ENCODE results near the gene MYH14. TPM values are rescaled to one million over a fixed set of nuclear protein-coding genes. Genes with fewer than 3 reads are reported as not detected.

MYH14 gene
- total RNA-seq, 6 donors from 2014 or later = 145 to 351 (median 208) TPM

DNA sequence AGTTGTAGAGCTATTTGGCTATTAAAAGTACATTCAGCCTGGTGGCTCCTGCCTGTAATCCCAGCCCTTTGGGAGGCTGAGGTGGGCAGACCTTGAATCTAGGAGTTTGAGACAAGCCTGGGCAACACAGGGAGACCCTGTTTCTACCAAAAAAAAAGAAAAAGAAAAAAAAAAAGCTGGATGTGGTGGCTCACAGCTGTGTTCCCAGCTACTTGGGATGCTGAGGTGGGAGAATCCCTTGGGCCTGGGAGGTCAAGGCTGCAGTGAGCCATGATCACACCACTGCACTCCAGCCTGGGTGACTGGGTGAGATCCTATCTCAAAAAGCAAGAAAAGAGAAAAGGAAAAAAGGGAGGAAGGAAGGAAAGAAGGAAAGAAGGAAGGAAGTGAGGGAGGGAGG lies 30.7 kb upstream of the MYH14 start:
- Histone ChIP-seq H3K9me3 (no peaks in the 10 kb centered on the region), H3K27me3 (no peaks in the 10 kb centered on the region), H3K36me3 (no peaks in the 10 kb centered on the region), H3K4me1 (no peaks in the 10 kb centered on the region), H3K27ac (peak overlapping the region in 1 of 4 donors; percentile 37), H3K4me3 (no peak overlapping the region)
- TF ChIP-seq, protein P1, sequence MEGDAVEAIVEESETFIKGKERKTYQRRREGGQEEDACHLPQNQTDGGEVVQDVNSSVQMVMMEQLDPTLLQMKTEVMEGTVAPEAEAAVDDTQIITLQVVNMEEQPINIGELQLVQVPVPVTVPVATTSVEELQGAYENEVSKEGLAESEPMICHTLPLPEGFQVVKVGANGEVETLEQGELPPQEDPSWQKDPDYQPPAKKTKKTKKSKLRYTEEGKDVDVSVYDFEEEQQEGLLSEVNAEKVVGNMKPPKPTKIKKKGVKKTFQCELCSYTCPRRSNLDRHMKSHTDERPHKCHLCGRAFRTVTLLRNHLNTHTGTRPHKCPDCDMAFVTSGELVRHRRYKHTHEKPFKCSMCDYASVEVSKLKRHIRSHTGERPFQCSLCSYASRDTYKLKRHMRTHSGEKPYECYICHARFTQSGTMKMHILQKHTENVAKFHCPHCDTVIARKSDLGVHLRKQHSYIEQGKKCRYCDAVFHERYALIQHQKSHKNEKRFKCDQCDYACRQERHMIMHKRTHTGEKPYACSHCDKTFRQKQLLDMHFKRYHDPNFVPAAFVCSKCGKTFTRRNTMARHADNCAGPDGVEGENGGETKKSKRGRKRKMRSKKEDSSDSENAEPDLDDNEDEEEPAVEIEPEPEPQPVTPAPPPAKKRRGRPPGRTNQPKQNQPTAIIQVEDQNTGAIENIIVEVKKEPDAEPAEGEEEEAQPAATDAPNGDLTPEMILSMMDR (IDR thresholded peaks at IDR 0.05) = no peak
- TF ChIP-seq POLR2A (IDR thresholded peaks at IDR 0.05) = no peak
- TF ChIP-seq POLR2AphosphoS5 (IDR thresholded peaks at IDR 0.05) = no peak
- no peak for TF ChIP-seq EP300 (IDR thresholded peaks at IDR 0.05)
- ATAC-seq (ENCODE audit: low FRiP score in 2 of 2) (no peak), DNase-seq (no peak)

GRCh38 chr19:50173127-50173526 lies 30.3 kb upstream of the MYH14 start:
- Histone ChIP-seq H3K4me1 (no peaks in the 10 kb centered on the region), H3K4me3 (no peak overlapping the region), H3K36me3 (no peaks in the 10 kb centered on the region), H3K27me3 (no peaks in the 10 kb centered on the region), H3K9me3 (no peaks in the 10 kb centered on the region), H3K27ac (peak overlapping the region in 2 of 4 donors; percentile 11 to 52)
- TF ChIP-seq EP300 (IDR thresholded peaks at IDR 0.05) (peak in 1 of 4 donors; percentile 26), POLR2AphosphoS5 (IDR thresholded peaks at IDR 0.05) (no peak)
- DNase-seq (no peak), ATAC-seq (ENCODE audit: low FRiP score in 2 of 2) (no peak)
- WGBS, 2 donors = 32 to 62% methylated on average over 8 of the region's 8 CpGs

DNA sequence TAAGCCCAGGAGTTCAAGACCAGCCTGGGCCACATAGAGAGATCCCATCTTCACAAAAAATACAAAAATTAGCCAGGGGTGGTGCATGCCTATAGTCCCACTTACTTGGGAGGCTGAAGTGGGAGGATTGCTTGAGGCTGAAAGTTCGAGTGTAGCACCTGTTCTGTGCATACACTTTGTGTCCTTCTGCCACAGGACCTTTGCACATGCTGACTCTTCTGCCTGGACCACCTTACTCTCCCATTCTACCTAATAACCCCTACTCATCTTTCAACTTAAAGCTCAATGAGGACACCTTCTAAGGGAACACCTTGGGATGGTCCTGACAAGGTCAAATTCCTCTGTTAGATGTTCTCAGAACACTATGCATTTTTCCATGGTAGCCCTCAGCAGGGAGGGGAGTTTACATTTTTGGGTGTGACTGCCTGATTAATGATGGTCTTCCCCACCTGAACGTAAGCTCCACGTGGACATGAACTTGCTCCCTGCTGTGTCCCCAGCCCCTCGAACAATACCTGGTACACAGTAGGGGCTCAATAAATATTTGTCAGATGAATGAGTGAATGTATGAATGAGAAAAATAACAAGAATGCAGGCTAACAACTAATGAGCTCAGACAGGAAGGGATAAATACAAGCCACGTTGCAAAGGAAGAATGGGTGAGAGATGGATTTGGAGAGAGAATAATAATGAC lies 29.2 kb upstream of the MYH14 start:
- WGBS, 2 donors = 59 to 65% methylated on average over 5 of the region's 5 CpGs
- ATAC-seq (ENCODE audit: low FRiP score in 2 of 2) (no peak), DNase-seq (no peak)
- no peaks in the 10 kb centered on the region for H3K27me3 ChIP-seq
- H3K4me3 ChIP-seq = no peak overlapping the region
- no peaks in the 10 kb centered on the region for H3K9me3 ChIP-seq
- no peaks in the 10 kb centered on the region for H3K4me1 ChIP-seq
- no peaks in the 10 kb centered on the region for H3K36me3 ChIP-seq
- no peak overlapping the region for H3K27ac ChIP-seq
- no peak for TF ChIP-seq EP300 (IDR thresholded peaks at IDR 0.05)
- no peak for TF ChIP-seq POLR2AphosphoS5 (IDR thresholded peaks at IDR 0.05)
- TF ChIP-seq, protein P1 (IDR thresholded peaks at IDR 0.05) = no peak
- TF ChIP-seq POLR2A (IDR thresholded peaks at IDR 0.05) = no peak

DNA sequence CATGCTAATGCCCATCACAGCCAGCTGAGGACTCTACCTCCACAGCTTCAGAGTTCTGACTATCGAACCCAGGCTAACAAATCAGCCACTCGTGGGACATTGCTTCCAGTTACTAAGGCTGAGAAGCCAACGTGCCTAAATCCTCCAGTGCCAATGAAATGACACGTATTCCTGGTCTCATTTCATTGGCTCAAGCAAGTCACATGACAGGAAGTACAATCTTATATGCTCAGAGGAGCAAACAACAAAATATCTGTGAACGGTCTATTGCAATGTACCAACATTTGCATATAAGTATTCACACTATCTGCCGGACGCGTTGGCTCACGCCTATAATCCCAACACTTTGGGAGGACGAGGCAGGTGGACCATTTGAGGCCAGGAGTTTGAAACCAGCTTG lies 27.5 kb upstream of the MYH14 start:
- TF ChIP-seq, protein P1 (IDR thresholded peaks at IDR 0.05) = no peak
- TF ChIP-seq POLR2A (IDR thresholded peaks at IDR 0.05) (no peak), EP300 (IDR thresholded peaks at IDR 0.05) (no peak), POLR2AphosphoS5 (IDR thresholded peaks at IDR 0.05) (no peak)

DNA sequence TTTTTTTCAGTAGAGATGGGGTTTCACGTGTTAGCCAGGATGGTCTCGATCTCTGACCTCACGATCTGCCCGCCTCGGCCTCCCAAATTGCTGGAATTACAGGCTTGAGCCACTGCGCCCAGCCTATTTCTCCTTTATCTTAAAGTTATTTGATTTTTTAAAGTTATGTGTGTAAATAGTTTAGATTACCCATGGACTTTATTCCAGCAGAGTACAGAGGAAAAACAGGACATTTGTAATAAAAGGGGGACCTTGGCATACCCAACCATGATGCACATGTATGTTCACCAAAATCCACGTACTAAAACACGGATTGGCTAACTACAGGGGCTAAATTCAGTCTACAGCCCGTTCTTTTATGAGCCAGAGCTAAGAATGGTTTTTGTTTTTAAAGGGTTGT lies 26.6 kb upstream of the MYH14 start:
- Histone ChIP-seq H3K9me3 (no peaks in the 10 kb centered on the region), H3K4me3 (no peak overlapping the region), H3K27ac (no peak overlapping the region), H3K36me3 (no peaks in the 10 kb centered on the region), H3K27me3 (no peaks in the 10 kb centered on the region), H3K4me1 (no peaks in the 10 kb centered on the region)
- ATAC-seq (ENCODE audit: low FRiP score in 2 of 2) = no peak
- 85 to 92% methylated on average over 9 of the region's 9 CpGs for WGBS, 2 donors
- DNase-seq = no peak
- TF ChIP-seq, protein P1 (IDR thresholded peaks at IDR 0.05) = no peak

More for the DNA sequence above, 27.5 kb upstream of the MYH14 start:
- DNase-seq (no peak), ATAC-seq (ENCODE audit: low FRiP score in 2 of 2) (no peak)
- no peaks in the 10 kb centered on the region for H3K27me3 ChIP-seq
- H3K4me1 ChIP-seq = no peaks in the 10 kb centered on the region
- H3K9me3 ChIP-seq = no peaks in the 10 kb centered on the region
- H3K27ac ChIP-seq = no peak overlapping the region
- H3K4me3 ChIP-seq = no peak overlapping the region
- 78 to 84% methylated on average over 9 to 10 of the region's 10 CpGs for whole genome bisulfite sequencing, 2 donors
- H3K36me3 ChIP-seq = no peaks in the 10 kb centered on the region
